Panc1 (cell line): ENCODE results near the gene METTL24. TPM values are rescaled to one million over a fixed set of nuclear protein-coding genes. Genes with fewer than 3 reads are reported as not detected.

ENCODE experiments used
- ATAC-seq: fragments of 200-7000 bp; cut with Tn5 transposase; 2 replicates; pipeline ENCODE4 v1.9.1; 2020; ENCODE audit warnings: mild to moderate bottlenecking, moderate library complexity
- BruUV-seq: library from RNA; stranded (reverse); fragments of 400-500 nt; replicated peaks from 2 replicates; lab custom pipeline; 2021; lab: Mats Ljungman, UMichigan
- CTCF ChIA-PET: fragments of 300-600 bp; sonication (Branson Sonifier 250); formaldehyde crosslinking; loops from one replicate; lab custom pipeline; 2022; ENCODE audit warnings: antibody characterized with exemption; lab: Charles Lee
- POLR2A ChIA-PET: fragments of 300-600 bp; sonication (Branson Sonifier 250); formaldehyde crosslinking; loops from one replicate; lab custom pipeline; 2022; ENCODE audit warnings: antibody characterized with exemption; lab: Charles Lee
- DNase-seq: peaks from one replicate; pipeline ENCODE4 v3.0.0-alpha.2; 2010; ENCODE audit warnings: low read depth, low spot score
- H3K27ac ChIP-seq: 2 replicates; pipeline ENCODE4 v1.5.1; 2011; ENCODE audit warnings: mild to moderate bottlenecking, low read length, inconsistent platforms
- H3K27me3 ChIP-seq: fragments of 200-500 bp; sonication (Bioruptor generic); 2 replicates; pipeline ENCODE4 v1.6.0; 2014; ENCODE audit warnings: low read length, inconsistent platforms; ENCODE audit not compliant: control insufficient read depth, insufficient read depth
- H3K36me3 ChIP-seq: fragments of 200-500 bp; sonication (Bioruptor generic); 2 replicates; pipeline ENCODE4 v1.5.1; 2014; ENCODE audit warnings: inconsistent platforms, mild to moderate bottlenecking, low read length, moderate library complexity; ENCODE audit not compliant: control insufficient read depth, insufficient read depth
- H3K4me1 ChIP-seq: 2 replicates; pipeline ENCODE4 v1.5.1; 2011; ENCODE audit warnings: inconsistent platforms, mild to moderate bottlenecking, low read length, moderate library complexity; ENCODE audit not compliant: control insufficient read depth, insufficient read depth
- H3K4me3 ChIP-seq, 2 experiments: 2 replicates each; pipeline ENCODE4 v1.5.1; 2011 to 2012; ENCODE audit warnings: low read depth in 2 of 2, low read length in 2 of 2, mild to moderate bottlenecking in 2 of 2, inconsistent platforms in 1 of 2, moderate library complexity in 1 of 2
- H3K9me3 ChIP-seq: fragments of 200-500 bp; sonication (Bioruptor generic); 2 replicates; pipeline ENCODE4 v1.5.1; 2014; ENCODE audit warnings: low read depth, mild to moderate bottlenecking, inconsistent platforms, low read length, moderate library complexity; ENCODE audit not compliant: control insufficient read depth, insufficient read depth
- CTCF ChIP-seq: fragments of 450-650 bp; IDR thresholded peaks from 2 replicates; pipeline ENCODE4 v1.5.1; 2017; ENCODE audit warnings: mild to moderate bottlenecking
- POLR2AphosphoS5 ChIP-seq: IDR thresholded peaks from 2 replicates; pipeline ENCODE4 v1.6.1; 2012; ENCODE audit warnings: mild to moderate bottlenecking, low read depth, low read length, moderate library complexity
- SIN3A ChIP-seq: IDR thresholded peaks from 2 replicates; pipeline ENCODE4 v1.6.1; 2012; ENCODE audit warnings: low read depth, mild to moderate bottlenecking, low read length, moderate library complexity, borderline replicate concordance; ENCODE audit not compliant: insufficient read depth
- TCF7L2 ChIP-seq: IDR thresholded peaks from 2 replicates; pipeline ENCODE4 v1.6.1; 2011; ENCODE audit warnings: mild to moderate bottlenecking, low read depth, low read length, inconsistent platforms
- in situ Hi-C: cut with HindIII; loops from 2 replicates; pipeline ENCODE4 v1.10.0; 2016; ENCODE audit warnings: low sequenced_read_pairs, low pct_unique_long_range_greater_than_20kb
- intact Hi-C: fragments of 100-400 bp; cut with micrococcal nuclease; formaldehyde crosslinking; loops from one replicate; pipeline ENCODE4 v1.10.0; 2022; ENCODE audit not compliant: unreplicated experiment
- total RNA-seq: library from RNA; stranded (reverse); gene quantifications from one replicate; pipeline ENCODE4 v1.2.1, GENCODE V29; 2021; ENCODE audit not compliant: unreplicated experiment
- TF ChIP-seq, protein P1 (sequence below), 2 experiments: IDR thresholded peaks; 2 replicates each; pipeline ENCODE4 v1.6.1; 2011 to 2012; ENCODE audit warnings: low read depth in 2 of 2, control low read depth in 1 of 2, low read length in 1 of 2, mild to moderate bottlenecking in 1 of 2, moderate library complexity in 1 of 2; ENCODE audit not compliant: insufficient read depth in 1 of 2

Gene METTL24
- total RNA-seq, 1 experiment from 2014 or later = not detected

DNA sequence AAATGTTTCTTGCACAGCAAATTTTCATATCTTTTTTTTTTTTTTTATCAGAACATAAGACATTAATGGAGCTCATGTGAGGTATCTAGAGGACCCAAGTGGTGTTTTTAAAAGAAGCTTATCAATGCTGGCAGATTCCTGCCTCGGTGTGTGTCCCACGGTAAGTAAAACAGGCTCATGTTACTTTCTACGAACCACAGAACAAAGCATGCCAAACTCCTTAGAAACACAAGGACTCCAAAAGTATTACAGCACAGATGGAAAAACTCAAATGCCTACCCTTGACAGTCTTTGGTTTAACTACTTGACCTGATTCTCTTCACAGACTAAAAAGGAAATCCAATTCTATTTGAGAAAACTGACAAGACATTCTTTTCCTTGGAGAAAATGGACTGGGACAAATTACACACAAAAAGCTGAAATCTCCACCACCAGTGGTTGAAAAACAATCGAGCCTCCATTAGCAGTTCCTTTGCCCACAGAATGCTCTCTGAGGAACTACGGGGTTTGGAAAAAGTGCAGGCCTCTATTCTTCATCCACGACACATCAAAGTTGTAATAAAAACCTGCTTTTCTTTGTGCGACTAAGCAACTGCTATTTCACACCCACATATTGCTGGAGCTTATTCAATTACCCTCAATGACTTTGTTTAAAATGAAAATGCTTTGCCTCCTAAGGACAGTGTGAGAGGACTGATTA lies 5.4 kb downstream of the METTL24 start:
- ChIA-PET POLR2A (interaction anchor here (0.6 kb wide), 1 partner anchor 173 kb away, joined by 4 read pairs; the partner anchor contains the start of gene WASF1), CTCF (no interaction called here)
- no peak overlapping the region for H3K27ac ChIP-seq
- TF ChIP-seq SIN3A (no peak), CTCF (no peak), TCF7L2 (no peak), POLR2AphosphoS5 (no peak)
- TF ChIP-seq, protein P1, sequence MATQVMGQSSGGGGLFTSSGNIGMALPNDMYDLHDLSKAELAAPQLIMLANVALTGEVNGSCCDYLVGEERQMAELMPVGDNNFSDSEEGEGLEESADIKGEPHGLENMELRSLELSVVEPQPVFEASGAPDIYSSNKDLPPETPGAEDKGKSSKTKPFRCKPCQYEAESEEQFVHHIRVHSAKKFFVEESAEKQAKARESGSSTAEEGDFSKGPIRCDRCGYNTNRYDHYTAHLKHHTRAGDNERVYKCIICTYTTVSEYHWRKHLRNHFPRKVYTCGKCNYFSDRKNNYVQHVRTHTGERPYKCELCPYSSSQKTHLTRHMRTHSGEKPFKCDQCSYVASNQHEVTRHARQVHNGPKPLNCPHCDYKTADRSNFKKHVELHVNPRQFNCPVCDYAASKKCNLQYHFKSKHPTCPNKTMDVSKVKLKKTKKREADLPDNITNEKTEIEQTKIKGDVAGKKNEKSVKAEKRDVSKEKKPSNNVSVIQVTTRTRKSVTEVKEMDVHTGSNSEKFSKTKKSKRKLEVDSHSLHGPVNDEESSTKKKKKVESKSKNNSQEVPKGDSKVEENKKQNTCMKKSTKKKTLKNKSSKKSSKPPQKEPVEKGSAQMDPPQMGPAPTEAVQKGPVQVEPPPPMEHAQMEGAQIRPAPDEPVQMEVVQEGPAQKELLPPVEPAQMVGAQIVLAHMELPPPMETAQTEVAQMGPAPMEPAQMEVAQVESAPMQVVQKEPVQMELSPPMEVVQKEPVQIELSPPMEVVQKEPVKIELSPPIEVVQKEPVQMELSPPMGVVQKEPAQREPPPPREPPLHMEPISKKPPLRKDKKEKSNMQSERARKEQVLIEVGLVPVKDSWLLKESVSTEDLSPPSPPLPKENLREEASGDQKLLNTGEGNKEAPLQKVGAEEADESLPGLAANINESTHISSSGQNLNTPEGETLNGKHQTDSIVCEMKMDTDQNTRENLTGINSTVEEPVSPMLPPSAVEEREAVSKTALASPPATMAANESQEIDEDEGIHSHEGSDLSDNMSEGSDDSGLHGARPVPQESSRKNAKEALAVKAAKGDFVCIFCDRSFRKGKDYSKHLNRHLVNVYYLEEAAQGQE (IDR thresholded peaks at IDR 0.05; ENCODE audit: insufficient read depth in 1 of 2, low read depth in 2 of 2, low read length in 1 of 2) = no peak
- in situ Hi-C loops = no loop called here
- ATAC-seq (no peak), DNase-seq (no peak)
- H3K9me3 ChIP-seq = no peaks in the 10 kb centered on the region
- H3K4me3 ChIP-seq = no peak overlapping the region
- no TSS peak for BruUV-seq
- intact Hi-C loops = no loop called here
- H3K27me3 ChIP-seq = peaks cover 10% of the 10 kb centered on the region
- H3K36me3 ChIP-seq = no peaks in the 10 kb centered on the region
- no peaks in the 10 kb centered on the region for H3K4me1 ChIP-seq

- DNase-seq (no peak), ATAC-seq (no peak)
- ChIA-PET POLR2A (no interaction called here), CTCF (no interaction called here)
- BruUV-seq = no TSS peak
- no peaks in the 10 kb centered on the region for H3K4me1 ChIP-seq
- no peaks in the 10 kb centered on the region for H3K9me3 ChIP-seq
- TF ChIP-seq POLR2AphosphoS5 (no peak), CTCF (no peak), TCF7L2 (no peak), SIN3A (no peak)
- H3K27ac ChIP-seq = no peak overlapping the region
- H3K36me3 ChIP-seq = no peaks in the 10 kb centered on the region
- in situ Hi-C loops = no loop called here
- H3K4me3 ChIP-seq = no peak overlapping the region
- intact Hi-C loops = no loop called here
- H3K27me3 ChIP-seq = peaks cover 8% of the 10 kb centered on the region
These were observed 6.2 kb downstream of the METTL24 start for GRCh38 chr6:110351986-110352385.
